ENCODE results near the gene NTMT1. TPM values are rescaled to one million over a fixed set of nuclear protein-coding genes. Genes with fewer than 3 reads are reported as not detected.

Gene NTMT1
- total and polyA plus RNA-seq, 10 of the 15 experiments (the other 5 are each of a cell fraction or from before 2014, with no cell fraction given): 12.8 to 85.4 (median 39.3) TPM

DNA sequence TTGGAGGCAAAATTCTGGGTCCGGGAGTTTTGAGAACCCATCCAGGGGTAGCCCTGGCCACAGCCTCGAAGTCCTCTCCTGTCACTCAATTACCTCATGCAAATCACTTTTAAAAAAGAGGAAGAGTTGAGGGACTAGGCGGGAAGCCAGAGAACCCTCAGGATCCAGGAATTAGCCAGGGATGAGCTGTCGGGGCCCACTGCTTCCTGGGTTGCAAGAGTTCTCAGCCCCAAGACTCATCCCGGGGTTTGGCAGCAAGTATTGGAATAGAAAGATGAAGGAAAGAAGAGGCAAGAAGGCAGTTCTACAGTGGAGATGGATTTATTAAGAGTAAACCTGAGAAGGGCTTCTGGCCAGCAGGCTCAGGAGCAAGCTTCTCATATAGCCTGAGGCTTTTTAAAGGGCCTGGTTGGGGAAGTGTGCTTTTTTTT lies 30.6 kb upstream of the NTMT1 start:
- no peaks in the 10 kb centered on the region for H4K20me1 ChIP-seq (ENCODE audit: control insufficient read depth, insufficient read depth)
- H2AFZ ChIP-seq (ENCODE audit: control insufficient read depth, low read depth, low read length): no peak overlapping the region
- SMC1A ChIA-PET (ENCODE audit: uncharacterized antibody, unreplicated experiment): interaction anchor here (1.3 to 4.1 kb wide), 3 partner anchors 11 to 25 kb away, joined by 3 to 75 read pairs (median 5); no protein-coding TSS in a partner anchor
- CTCF ChIA-PET: interaction anchor here (0.7 to 3.4 kb wide), 12 partner anchors 8 to 456 kb away, joined by 3 to 18 read pairs (median 8); no protein-coding TSS in a partner anchor
- H3K79me2 ChIP-seq (ENCODE audit: control insufficient read depth, insufficient read depth, low read length): no peaks in the 10 kb centered on the region
- no peaks in the 10 kb centered on the region for H3K36me3 ChIP-seq (ENCODE audit: control insufficient read depth in 2 of 2, insufficient read depth in 2 of 2, low read length in 1 of 2)
- no peaks in the 10 kb centered on the region for H3K9me3 ChIP-seq (replicated peaks; ENCODE audit: control insufficient read depth, insufficient read depth, low read length)
- no peaks in the 10 kb centered on the region for H3K27me3 ChIP-seq (replicated peaks in 1 of 2; ENCODE audit: control insufficient read depth in 2 of 2, insufficient read depth in 2 of 2, low read length in 1 of 2)
- ATAC-seq (no peak), FAIRE-seq (no peak), DNase-seq (ENCODE audit: low read depth, low spot score) (no peak)
- in situ Hi-C loops (cut with MboI): no loop called here
- RAD21 ChIA-PET (ENCODE audit: unreplicated experiment): interaction anchor here (0.7 to 3.4 kb wide), 9 partner anchors 11 to 456 kb away, joined by 3 to 61 read pairs (median 4); partner anchors contain the start of genes IER5L and NTMT1
- no peak overlapping the region for H3K9ac ChIP-seq (ENCODE audit: control insufficient read depth, insufficient read depth, low read length)
- WGBS (ENCODE audit: insufficient coverage, insufficient replicate concordance, low lambda C conversion rate, missing lambda C conversion rate): 28% methylated on average over 5 of the region's 5 CpGs
- peak overlapping the region; percentile 33; the same call in 1 of the 2 replicates for H3K4me2 ChIP-seq (ENCODE audit: control insufficient read depth, insufficient read depth)
- no peak overlapping the region for H3K4me3 ChIP-seq
- no peak overlapping the region for H3K27ac ChIP-seq (ENCODE audit: control insufficient read depth, insufficient read depth)
- POLR2A ChIA-PET: interaction anchor here (0.6 to 4.2 kb wide), 3 partner anchors 13 to 486 kb away, joined by 3 to 70 read pairs (median 12); no protein-coding TSS in a partner anchor
- intact Hi-C loops (cut with micrococcal nuclease; ENCODE audit: unreplicated experiment): no loop called here
- TF ChIP-seq PKNOX1 (IDR thresholded peaks at IDR 0.05) (peak; percentile 50), IRF4 (IDR thresholded peaks at IDR 0.05; ENCODE audit: low read depth, low read length) (no peak)
- BruUV-seq (replicated peaks): no TSS peak
- peaks cover 20% of the 10 kb centered on the region for H3K4me1 ChIP-seq (ENCODE audit: control insufficient read depth, insufficient read depth, low read length)

DNA sequence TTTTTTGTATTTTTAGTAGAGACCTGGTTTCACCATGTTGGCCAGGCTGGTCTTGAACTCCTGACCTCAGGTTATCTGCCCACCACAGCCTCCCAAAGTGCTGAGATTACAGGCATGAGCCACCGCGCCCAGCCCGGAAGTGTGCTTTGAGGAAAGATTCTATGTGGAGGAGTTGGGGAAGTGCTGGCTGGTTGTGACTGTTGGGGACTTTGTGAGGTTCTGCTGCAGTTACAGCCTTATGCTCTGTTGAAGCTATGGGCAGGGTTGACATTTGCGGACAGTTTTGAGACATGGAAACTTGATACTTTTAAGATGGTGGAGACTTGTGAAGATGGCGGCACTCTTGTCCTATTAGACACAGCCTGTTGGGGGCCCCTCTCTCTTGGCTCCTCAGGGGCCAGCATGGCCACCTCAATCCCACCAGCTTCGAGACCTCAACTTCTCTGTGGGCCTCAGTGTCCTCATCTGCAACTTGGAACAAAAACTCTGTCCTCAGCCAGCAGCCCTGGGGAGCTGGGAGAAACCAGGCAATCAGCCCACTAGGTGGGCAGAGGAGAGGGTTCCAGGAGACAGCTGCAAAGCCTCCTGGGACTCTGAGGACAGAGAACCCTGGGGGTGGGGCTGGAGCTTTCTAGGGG lies 29.9 kb upstream of the NTMT1 start:
- SMC1A ChIA-PET (ENCODE audit: uncharacterized antibody, unreplicated experiment): interaction anchor here (0.7 to 4.1 kb wide), 7 partner anchors 10 to 457 kb away, joined by 3 to 75 read pairs (median 3); no protein-coding TSS in a partner anchor
- FAIRE-seq (no peak), DNase-seq (ENCODE audit: low read depth, low spot score) (no peak), ATAC-seq (peak; percentile 4)
- POLR2A ChIA-PET: interaction anchor here (0.5 to 4.2 kb wide), 9 partner anchors 9 to 456 kb away, joined by 3 to 70 read pairs (median 5); partner anchors contain the start of gene IER5L
- peaks cover 20% of the 10 kb centered on the region for H3K4me1 ChIP-seq (ENCODE audit: control insufficient read depth, insufficient read depth, low read length)
- H3K27me3 ChIP-seq (replicated peaks in 1 of 2; ENCODE audit: control insufficient read depth in 2 of 2, insufficient read depth in 2 of 2, low read length in 1 of 2): no peaks in the 10 kb centered on the region
- WGBS (ENCODE audit: insufficient coverage, insufficient replicate concordance, low lambda C conversion rate, missing lambda C conversion rate): 49% methylated on average over 6 of the region's 6 CpGs
- no peak overlapping the region for H3K27ac ChIP-seq (ENCODE audit: control insufficient read depth, insufficient read depth)
- no peak overlapping the region for H2AFZ ChIP-seq (ENCODE audit: control insufficient read depth, low read depth, low read length)
- intact Hi-C loops (cut with micrococcal nuclease; ENCODE audit: unreplicated experiment) (no loop called here), in situ Hi-C loops (cut with MboI) (no loop called here)
- CTCF ChIA-PET: interaction anchor here (0.6 to 3.4 kb wide), 19 partner anchors 9 to 464 kb away, joined by 3 to 18 read pairs (median 5); no protein-coding TSS in a partner anchor
- no peaks in the 10 kb centered on the region for H4K20me1 ChIP-seq (ENCODE audit: control insufficient read depth, insufficient read depth)
- H3K36me3 ChIP-seq (ENCODE audit: control insufficient read depth in 2 of 2, insufficient read depth in 2 of 2, low read length in 1 of 2): no peaks in the 10 kb centered on the region
- H3K79me2 ChIP-seq (ENCODE audit: control insufficient read depth, insufficient read depth, low read length): no peaks in the 10 kb centered on the region
- no peak overlapping the region for H3K9ac ChIP-seq (ENCODE audit: control insufficient read depth, insufficient read depth, low read length)
- H3K4me3 ChIP-seq: no peak overlapping the region
- RAD21 ChIA-PET (ENCODE audit: unreplicated experiment): interaction anchor here (0.7 to 3.4 kb wide), 11 partner anchors 12 to 457 kb away, joined by 3 to 61 read pairs (median 5); partner anchors contain the start of genes IER5L and NTMT1
- H3K4me2 ChIP-seq (ENCODE audit: control insufficient read depth, insufficient read depth): peak overlapping the region; percentile 40; the same call in 1 of the 2 replicates
- no peaks in the 10 kb centered on the region for H3K9me3 ChIP-seq (replicated peaks; ENCODE audit: control insufficient read depth, insufficient read depth, low read length)
- BruUV-seq (replicated peaks): no TSS peak
- TF ChIP-seq YY1 (IDR thresholded peaks at IDR 0.05; ENCODE audit: low read depth, low read length) (peak; percentile 58; the same call in 1 of the 2 replicates), CEBPB (IDR thresholded peaks at IDR 0.05; ENCODE audit: borderline replicate concordance in 1 of 2, low read depth in 2 of 2, low read length in 2 of 2) (no peak), RCOR1 (conservative IDR thresholded peaks at IDR 0.05; ENCODE audit: low read depth, low read length) (no peak), ZNF687 (IDR thresholded peaks at IDR 0.05) (peak; percentile 34; the same call in 1 of the 2 replicates), FOXM1 (IDR thresholded peaks at IDR 0.05; ENCODE audit: low read depth, low read length) (no peak), FOXK2 (IDR thresholded peaks at IDR 0.05) (no peak)

Measured in GM12878 (cell line).